GM12874 (cell line): ENCODE measurements around the gene TMEM240.

Source experiments
- TF ChIP-seq, protein P1 (sequence below): IDR thresholded peaks from 2 replicates; pipeline ENCODE4 v1.5.1; 2011; ENCODE audit warnings: low read depth, mild to moderate bottlenecking, control low read depth, low read length, moderate library complexity; ENCODE audit not compliant: insufficient read depth

TMEM240 gene

DNA sequence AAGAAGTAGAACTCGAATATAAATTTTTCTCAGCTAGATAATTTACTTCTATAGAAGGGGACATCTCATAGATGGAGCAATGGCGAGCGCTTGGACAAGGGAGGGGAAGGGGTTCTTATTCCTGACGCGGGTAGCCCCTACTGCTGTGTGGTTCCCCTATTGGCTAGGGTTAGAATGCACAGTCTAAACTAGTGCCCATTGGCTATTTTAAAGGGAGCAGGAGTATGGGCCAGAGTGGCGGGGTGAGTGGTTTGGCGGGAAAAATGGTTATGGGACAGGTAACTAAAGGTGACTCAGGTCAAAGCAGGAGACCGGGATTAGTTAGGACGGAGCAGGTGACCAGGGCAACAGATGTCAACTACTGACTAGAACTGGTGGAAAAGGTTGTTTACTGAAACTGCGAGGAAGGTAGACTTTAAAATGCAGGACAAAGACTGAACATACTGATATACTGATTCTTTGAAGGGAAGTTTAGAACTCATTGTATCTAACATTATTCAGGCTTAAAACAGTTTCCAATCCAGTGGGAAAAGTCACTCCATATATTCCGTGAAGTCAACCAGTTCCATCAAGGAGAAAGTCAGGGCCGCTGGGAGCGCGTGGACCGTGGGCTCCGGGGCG lies 29.4 kb downstream of the TMEM240 start:
- TF ChIP-seq, protein P1, sequence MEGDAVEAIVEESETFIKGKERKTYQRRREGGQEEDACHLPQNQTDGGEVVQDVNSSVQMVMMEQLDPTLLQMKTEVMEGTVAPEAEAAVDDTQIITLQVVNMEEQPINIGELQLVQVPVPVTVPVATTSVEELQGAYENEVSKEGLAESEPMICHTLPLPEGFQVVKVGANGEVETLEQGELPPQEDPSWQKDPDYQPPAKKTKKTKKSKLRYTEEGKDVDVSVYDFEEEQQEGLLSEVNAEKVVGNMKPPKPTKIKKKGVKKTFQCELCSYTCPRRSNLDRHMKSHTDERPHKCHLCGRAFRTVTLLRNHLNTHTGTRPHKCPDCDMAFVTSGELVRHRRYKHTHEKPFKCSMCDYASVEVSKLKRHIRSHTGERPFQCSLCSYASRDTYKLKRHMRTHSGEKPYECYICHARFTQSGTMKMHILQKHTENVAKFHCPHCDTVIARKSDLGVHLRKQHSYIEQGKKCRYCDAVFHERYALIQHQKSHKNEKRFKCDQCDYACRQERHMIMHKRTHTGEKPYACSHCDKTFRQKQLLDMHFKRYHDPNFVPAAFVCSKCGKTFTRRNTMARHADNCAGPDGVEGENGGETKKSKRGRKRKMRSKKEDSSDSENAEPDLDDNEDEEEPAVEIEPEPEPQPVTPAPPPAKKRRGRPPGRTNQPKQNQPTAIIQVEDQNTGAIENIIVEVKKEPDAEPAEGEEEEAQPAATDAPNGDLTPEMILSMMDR = no peak

DNA sequence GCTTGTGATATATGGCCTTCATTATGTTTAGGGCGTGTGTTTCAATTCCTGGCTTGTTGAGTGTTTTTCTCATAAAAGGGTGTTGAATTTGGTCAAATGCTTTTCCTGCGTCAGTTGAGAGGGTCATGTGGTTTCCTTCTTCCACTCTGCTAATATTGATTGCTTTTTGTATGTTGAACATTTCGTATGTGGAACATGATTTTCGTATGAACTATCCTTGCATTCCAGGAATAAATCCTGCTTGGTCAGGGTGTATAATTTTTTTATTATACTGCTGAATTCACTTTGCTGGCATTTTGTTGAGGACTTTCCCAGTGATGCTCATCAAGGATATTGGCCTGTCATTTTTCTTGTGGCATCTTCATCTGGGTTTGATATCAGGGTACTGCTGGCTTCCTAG lies 33.1 kb downstream of the TMEM240 start:
- TF ChIP-seq, protein P1 = no peak

DNA sequence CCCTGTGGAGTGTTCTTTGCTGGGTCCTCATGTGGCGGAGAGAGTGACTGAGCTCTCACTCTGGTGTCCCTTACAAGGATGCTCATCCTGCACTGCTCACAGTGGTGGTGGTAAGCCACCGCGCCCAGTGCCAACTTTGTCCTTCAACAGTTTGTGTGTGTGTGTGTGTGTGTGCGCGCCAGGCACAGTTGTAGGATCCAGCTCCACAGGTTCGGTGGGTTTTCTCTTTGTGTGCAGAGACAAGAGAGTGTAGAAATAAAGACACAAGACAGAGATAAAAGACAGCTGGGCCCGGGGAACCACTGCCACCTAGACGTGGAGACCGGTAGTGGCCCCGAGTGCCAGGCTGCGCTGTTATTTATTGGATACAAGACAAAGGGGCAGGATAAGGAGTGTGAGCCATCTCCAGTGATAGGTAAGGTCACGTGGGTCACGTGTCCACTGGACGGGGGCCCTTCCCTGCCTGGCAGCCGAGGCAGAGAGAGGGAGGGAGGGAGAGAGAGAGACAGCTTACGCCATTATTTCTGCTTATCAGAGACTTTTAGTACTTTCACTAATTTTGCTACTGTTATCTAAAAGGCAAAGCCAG lies 35.6 kb downstream of the TMEM240 start:
- TF ChIP-seq, protein P1 = peak; percentile 71

DNA sequence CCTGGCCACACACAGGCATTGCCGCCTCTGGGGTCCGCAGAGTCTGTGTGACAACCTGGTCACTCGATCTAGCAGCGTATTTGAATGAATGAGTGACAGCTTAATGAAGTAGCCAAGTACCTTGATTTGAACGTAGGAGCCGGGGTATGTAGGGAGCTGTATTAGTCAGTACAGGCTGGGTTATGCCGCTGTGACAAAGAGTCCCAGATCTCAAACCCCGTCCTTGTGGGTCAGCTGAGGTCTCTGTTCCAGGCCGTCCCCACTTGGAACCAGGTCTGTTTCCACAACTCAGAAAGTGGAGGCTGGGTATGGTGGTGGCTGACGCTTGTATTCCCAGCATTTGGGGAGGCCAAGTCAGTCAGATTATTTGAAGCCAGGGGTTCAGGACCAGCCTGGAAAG lies 48.8 kb downstream of the TMEM240 start:
- TF ChIP-seq, protein P1 = no peak

DNA sequence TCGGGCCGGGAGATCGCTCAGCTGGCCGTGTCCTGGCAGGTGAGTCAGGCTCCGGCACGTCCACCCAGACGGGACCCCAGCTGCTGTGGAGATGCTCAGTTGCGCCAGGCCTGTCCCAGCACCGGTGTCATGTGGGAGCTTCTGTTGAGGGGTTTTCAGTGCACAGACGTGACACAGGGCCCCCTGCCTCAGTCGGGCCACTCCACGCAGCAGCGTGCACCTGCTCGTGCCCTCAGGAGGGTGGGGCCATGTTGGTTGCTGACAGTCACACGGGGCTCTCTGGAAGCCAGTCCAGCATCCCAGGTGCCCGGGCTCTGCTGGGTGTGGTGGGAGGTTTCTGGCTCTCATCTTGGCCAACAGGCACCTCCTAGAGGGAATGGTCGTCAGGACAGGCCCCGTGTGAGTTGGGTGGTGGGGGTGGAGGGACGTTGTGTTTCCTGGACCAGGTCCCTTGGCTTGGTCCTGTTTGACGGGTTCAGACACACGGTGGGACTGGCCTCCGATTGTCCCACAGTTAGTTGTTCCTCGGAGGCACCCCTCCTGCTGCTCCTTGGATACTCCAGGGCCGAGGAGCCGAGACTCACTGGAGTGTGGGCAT lies 49.7 kb downstream of the TMEM240 start:
- TF ChIP-seq, protein P1 = no peak

DNA sequence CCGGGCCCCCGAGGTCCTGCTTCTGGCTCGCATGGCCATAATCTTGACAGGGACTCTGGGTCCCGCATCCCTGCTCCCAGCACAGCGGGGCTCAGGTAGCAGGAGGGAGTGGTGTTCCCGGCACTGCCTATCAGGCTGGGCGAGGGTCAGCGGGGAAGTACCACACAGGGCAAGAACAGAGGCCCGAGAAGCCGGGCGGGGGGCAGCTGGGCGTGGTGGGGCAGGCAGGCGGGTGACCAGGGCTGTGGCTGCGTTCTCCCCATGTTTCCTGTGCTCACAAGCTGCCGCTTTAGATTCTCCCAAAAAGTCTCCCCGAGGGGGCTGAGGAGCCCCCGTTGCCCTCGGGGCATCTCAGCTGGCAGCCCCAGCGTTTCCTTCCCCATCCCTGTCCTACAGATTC lies 50.6 kb downstream of the TMEM240 start:
- TF ChIP-seq, protein P1 = no peak

DNA sequence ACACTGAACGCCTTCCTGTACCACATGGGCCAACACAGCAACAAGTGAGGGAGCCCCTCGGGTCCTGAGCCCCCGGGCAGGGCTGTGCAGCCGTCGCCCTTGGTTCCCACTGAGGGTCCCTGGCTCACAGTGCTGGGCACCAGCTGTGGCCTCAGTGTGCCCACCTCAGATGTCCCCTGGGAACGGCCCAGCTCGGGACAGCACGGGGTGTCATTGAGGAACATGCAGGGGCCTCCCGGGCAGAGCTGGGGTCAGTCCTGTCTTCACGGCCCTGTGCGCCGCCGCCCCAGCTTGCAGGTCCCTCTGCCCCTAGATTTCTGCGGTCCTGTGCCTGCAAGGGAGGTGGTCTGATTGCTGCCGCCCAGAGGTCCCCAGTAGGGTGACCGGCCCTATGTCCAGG lies 51.2 kb downstream of the TMEM240 start:
- TF ChIP-seq, protein P1 = no peak
